SK-N-DZ (cell line): Measurements from ENCODE around the gene RARB.

ENCODE experiments used
- DNase-seq: peaks from one replicate; pipeline ENCODE4 v3.0.0-alpha.2; 2015; ENCODE audit warnings: low spot score

Gene RARB

GRCh38 chr3:25447285-25447684 is 19.2 kb downstream of the RARB start:
- DNase-seq, result no peak

- DNase-seq, result no peak
These were observed 19.9 kb downstream of the RARB start for GRCh38 chr3:25447925-25448324.

- peak; percentile 59 for DNase-seq
These were observed 21.0 kb downstream of the RARB start for GRCh38 chr3:25448750-25449692.

GRCh38 chr3:25449857-25450256 is 21.8 kb downstream of the RARB start:
- DNase-seq, result no peak

- DNase-seq, result no peak
These were observed 24.1 kb downstream of the RARB start for GRCh38 chr3:25452192-25452591.

- DNase-seq, result no peak
These were observed 24.7 kb downstream of the RARB start for GRCh38 chr3:25452740-25453139.

- peak; percentile 18 for DNase-seq
These were observed 25.5 kb downstream of the RARB start for GRCh38 chr3:25453619-25454004.

- peak; percentile 73 for DNase-seq
These were observed 26.2 kb downstream of the RARB start for GRCh38 chr3:25454005-25454927.

- DNase-seq, result peak; percentile 69
These were observed 27.5 kb downstream of the RARB start for GRCh38 chr3:25455441-25456132.

GRCh38 chr3:25456723-25457670 is 28.9 kb downstream of the RARB start:
- DNase-seq, result no peak

GRCh38 chr3:25457671-25458419 is 29.8 kb downstream of the RARB start:
- DNase-seq, result no peak

GRCh38 chr3:25458420-25458814 is 30.4 kb downstream of the RARB start:
- no peak for DNase-seq

GRCh38 chr3:25460751-25461150 is 32.7 kb downstream of the RARB start:
- no peak for DNase-seq

GRCh38 chr3:25461946-25462345 is 33.9 kb downstream of the RARB start:
- no peak for DNase-seq

- no peak for DNase-seq
These were observed 34.4 kb downstream of the RARB start for GRCh38 chr3:25462495-25462894.

GRCh38 chr3:25463836-25464418 is 35.9 kb downstream of the RARB start:
- DNase-seq, result no peak

- DNase-seq, result no peak
These were observed 37.3 kb downstream of the RARB start for GRCh38 chr3:25465266-25465860.

- no peak for DNase-seq
These were observed 40.8 kb downstream of the RARB start for GRCh38 chr3:25468866-25469319.

GRCh38 chr3:25469558-25469957 is 41.5 kb downstream of the RARB start:
- DNase-seq, result no peak
